GM18909 (cell line): ENCODE data around the gene PLCXD1.
"Not testable (repeated sequence)": the region's sequence is repeated elsewhere in the genome, so short reads cannot be mapped to it uniquely, and the experiment has no call there.

Experiments used
- ATAC-seq: cut with Tn5 transposase; IDR thresholded peaks from one replicate; pipeline ENCODE4 v1.9.1; 2021; ENCODE audit warnings: mild to moderate bottlenecking; ENCODE audit not compliant: unreplicated experiment, poor library complexity

The PLCXD1 gene

GRCh38 chrX:281166-281999, at the start of gene PLCXD1:
TSS of gene PLCXD1 (plus strand) at chrX:281381. CDS start at chrX:284188, 2,807 bp downstream.
- ATAC-seq, result no peak

- peak; percentile 98 for ATAC-seq
Observed at GRCh38 chrX:231637-232277, 49.4 kb upstream of the PLCXD1 start.

GRCh38 chrX:232278-232655, 48.9 kb upstream of the PLCXD1 start:
- ATAC-seq, result peak; percentile 35

GRCh38 chrX:236201-236600, 45.0 kb upstream of the PLCXD1 start:
- ATAC-seq, result not testable (repeated sequence)

- ATAC-seq, result no peak
Observed at GRCh38 chrX:250965-251364, 30.2 kb upstream of the PLCXD1 start.

DNA sequence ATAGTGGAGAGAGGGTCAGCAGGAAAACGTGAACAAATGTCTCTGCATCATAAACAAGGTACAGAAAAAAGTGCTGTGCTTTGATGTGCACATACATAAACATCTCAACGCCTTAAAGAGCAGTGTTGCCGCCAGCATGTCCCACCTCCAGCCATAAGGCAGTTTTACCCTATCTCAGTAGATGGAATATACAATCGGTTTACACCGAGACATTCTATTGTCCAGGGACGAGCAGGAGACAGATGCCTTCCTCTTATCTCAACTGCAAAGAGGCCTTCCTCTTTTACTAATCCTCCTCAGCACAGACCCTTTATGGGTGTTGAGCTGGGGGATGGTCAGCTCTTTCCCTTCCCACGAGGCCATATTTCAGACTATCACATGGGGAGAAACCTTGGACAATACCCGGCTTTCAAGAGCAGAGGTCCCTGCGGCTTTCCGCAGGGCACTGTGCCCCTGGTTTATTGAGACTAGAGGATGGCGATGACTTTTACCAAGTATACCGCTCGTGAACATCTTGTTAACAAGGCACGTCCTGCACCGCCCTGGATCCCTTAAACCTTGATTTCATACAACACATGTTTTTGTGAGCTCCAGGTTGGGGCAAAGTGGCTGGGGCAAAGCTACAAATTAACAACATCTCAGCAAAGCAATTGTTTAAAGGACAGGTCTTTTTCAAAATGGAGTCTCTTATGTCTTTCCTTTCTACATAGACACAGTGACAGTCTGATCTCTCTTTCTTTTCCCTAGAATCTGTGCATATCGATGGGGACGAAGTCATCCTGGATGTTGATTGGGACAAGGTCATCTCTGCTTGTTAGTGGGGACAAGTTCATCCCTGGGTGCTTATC, 29.6 kb upstream of the PLCXD1 start:
- not testable (repeated sequence) for ATAC-seq

DNA sequence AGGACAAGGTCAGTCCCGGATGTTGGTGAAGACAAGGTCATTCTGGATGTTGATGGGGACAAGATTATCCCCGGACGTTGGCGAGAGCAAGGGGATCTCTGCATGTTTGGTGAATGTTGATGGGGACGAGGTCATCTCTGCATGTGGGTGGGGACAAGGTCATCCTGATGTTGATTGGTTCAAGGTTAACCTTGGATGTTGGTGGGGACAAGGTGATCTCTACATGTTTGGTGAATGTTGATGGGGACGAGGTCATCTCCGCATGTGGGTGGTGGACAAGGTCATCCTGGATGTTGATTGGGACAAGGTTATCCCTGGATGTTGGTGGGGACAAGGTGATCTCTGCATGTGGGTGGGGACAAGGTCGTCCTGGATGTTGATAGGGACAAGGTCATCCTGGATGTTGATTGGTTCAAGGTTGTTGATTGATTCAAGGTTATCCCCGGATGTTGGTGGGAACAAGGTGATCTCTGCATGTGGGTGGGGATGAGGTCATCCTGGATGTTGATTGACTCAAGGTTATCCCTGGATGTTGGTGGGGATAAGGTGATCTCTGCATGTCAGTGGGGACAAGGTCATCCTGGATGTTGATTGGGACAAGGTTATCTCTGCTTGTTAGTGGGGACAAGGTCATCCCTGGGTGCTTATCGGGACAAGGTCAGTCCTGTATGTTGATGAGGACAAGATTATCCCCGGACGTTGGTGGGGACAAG, 28.8 kb upstream of the PLCXD1 start:
- no peak for ATAC-seq

GRCh38 chrX:252957-253291, 28.3 kb upstream of the PLCXD1 start:
- ATAC-seq, result no peak

- no peak for ATAC-seq
Observed at GRCh38 chrX:253451-254297, 27.5 kb upstream of the PLCXD1 start.

DNA sequence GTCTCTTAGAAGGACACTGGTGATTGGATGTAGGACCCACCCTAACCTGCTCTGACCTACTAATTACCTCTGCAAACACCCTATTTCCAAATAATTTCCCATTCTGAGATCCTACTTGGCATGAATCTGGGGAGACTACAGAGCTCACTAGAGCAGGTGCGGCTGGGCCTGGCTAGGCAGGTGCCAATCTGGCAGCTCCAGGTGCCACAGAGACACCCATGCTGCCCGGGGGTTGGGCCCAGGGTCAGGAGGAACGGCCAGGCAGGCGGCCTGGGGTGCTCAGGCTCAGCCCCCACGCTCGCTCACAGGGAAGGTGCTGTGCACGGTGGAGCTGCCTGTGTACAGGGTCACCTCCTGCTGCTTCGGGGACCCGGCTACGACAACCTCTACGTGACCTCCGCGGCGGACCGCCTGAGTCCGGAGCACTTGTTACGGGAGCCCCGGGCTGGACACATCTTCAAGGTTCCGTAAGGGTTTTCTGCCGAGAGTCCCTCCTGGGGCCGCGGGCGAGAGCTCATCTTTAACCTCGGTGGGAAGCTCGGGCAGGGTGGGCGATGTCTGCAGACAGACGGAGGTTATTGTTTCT, 26.5 kb upstream of the PLCXD1 start:
- ATAC-seq, result no peak

DNA sequence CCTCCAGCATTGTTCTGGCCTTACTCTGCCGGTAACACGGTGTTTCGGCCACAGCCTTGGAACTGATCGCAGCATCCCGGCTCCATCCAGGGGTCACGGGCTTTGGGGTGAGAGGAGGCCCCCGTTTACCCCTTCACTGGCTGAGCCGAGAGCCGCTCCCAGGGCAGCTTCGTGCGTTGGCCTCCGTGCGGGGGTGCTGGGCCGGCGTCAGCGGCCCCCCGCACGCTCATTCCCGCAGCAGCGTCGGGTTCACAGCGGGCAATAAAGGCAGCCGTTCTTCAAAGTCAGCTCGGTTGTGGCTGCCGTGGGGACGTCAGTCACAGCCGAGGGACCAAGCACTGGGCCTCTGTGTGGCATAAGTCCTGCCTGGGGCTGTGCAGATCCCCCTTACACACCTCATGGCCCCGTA, 25.3 kb upstream of the PLCXD1 start:
- no peak for ATAC-seq

- not testable (repeated sequence) for ATAC-seq
Observed at GRCh38 chrX:257054-257453, 24.1 kb upstream of the PLCXD1 start.

DNA sequence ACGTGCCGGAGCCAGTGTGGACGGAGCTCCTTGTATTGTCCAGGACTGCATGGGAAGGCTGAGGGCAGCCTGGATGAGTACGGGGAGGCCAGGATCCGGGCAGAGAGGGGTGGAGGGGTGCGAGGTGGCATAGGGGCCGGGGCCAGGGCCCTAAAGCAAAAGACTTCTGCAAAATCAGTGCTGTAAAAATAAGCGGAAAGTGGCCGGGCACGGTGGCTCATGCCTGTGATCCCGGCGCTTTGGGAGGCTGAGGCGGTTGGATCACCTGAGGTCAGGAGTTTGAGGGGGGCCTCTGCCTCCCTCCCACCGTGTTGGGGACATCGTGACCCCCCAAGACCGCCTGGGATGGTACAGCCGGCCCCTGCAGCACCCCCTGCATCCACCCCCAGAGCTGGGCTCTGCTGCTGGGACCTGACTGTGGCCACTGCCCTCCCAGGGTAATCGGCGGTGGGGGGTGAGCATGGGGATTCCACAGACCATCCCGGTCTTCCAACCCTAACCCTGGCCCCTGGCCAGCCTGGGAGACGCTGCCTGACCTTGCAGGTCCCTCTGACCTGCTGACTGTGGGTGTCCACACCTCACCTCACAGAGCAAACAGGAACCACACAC, 23.4 kb upstream of the PLCXD1 start:
- ATAC-seq, result no peak

- no peak for ATAC-seq
Observed at GRCh38 chrX:258291-259040, 22.7 kb upstream of the PLCXD1 start.

GRCh38 chrX:259692-260355, 21.4 kb upstream of the PLCXD1 start:
- no peak for ATAC-seq

- no peak for ATAC-seq
Observed at GRCh38 chrX:261167-261918, 19.8 kb upstream of the PLCXD1 start.

GRCh38 chrX:261919-262352, 19.2 kb upstream of the PLCXD1 start:
- ATAC-seq, result peak; percentile 3
